H1 (cell line): Measurements from ENCODE around the gene MOB4. TPM values are rescaled to one million over a fixed set of nuclear protein-coding genes. Genes with fewer than 3 reads are reported as not detected.

Experiments used
- ATF2 ChIP-seq: IDR thresholded peaks from 2 replicates; pipeline ENCODE4 v1.6.1; 2012; ENCODE audit warnings: low read length, inconsistent platforms
- BACH1 ChIP-seq: IDR thresholded peaks from 2 replicates; pipeline ENCODE4 v1.6.1; 2012; ENCODE audit warnings: low read length, improper control_type of control experiment
- CHD2 ChIP-seq: IDR thresholded peaks from 2 replicates; pipeline ENCODE4 v1.6.1; 2012; ENCODE audit warnings: low read length, improper control_type of control experiment
- CREB1 ChIP-seq: IDR thresholded peaks from 2 replicates; pipeline ENCODE4 v1.6.1; 2012; ENCODE audit warnings: inconsistent platforms
- HDAC6 ChIP-seq: IDR thresholded peaks from one replicate; pipeline ENCODE4 v1.7.1; 2012; ENCODE audit warnings: low read depth, mild to moderate bottlenecking, inconsistent platforms, low read length, moderate library complexity
- POLR2A ChIP-seq, 2 experiments: IDR thresholded peaks; 1 replicate in 1 of 2; 2 replicates in 1 of 2; pipeline ENCODE4 v1.6.1; 2011; ENCODE audit warnings: low read depth in 2 of 2, low read length in 2 of 2, mild to moderate bottlenecking in 2 of 2; ENCODE audit errors: control extremely low read depth in 1 of 2
- SIN3A ChIP-seq, 2 experiments: IDR thresholded peaks in 1 of 2; conservative IDR thresholded peaks in 1 of 2; 2 replicates each; pipeline ENCODE4 v1.6.1; 2011 to 2012; ENCODE audit warnings: low read length in 2 of 2, improper control_type of control experiment in 1 of 2, low read depth in 1 of 2, mild to moderate bottlenecking in 1 of 2
- SIX5 ChIP-seq: IDR thresholded peaks from 2 replicates; pipeline ENCODE4 v1.6.1; 2011; ENCODE audit warnings: mild to moderate bottlenecking, low read depth, low read length
- SP1 ChIP-seq: IDR thresholded peaks from 2 replicates; pipeline ENCODE4 v1.6.1; 2011; ENCODE audit warnings: low read depth, low read length
- SP2 ChIP-seq: IDR thresholded peaks from 2 replicates; pipeline ENCODE4 v1.6.1; 2012; ENCODE audit warnings: mild to moderate bottlenecking, low read length, inconsistent platforms
- USF2 ChIP-seq: IDR thresholded peaks from 2 replicates; pipeline ENCODE4 v1.6.1; 2011; ENCODE audit warnings: low read length, improper control_type of control experiment
- YY1 ChIP-seq: IDR thresholded peaks from 2 replicates; pipeline ENCODE4 v1.6.1; 2011; ENCODE audit warnings: low read depth, mild to moderate bottlenecking, low read length
- polyA plus RNA-seq, 7 experiments: library from polyadenylated mRNA; depleted of rRNA in 3 of 7; stranded (reverse) in 5 of 7; unstranded in 2 of 7; fragments of >200 nt in 5 of 7; fragments of 200-250 nt in 2 of 7; gene quantifications; 1 replicate in 5 of 7; 2 replicates in 1 of 7; 4 replicates in 1 of 7; pipeline versions ENCODE4 v1.2.1 to v1.2.3, GENCODE V29; 2011 to 2013; ENCODE audit warnings: missing spikeins in 2 of 7, mixed read lengths in 2 of 7
- total RNA-seq: library from RNA; stranded (reverse); fragmentation: NEBNext Ultra II Directional; extraction: Animal tissue kit (Norgen Biotek cat#: 25700); gene quantifications from 2 replicates; pipeline ENCODE4 v1.2.1, GENCODE V29; 2021

Gene MOB4
- total and polyA plus RNA-seq, 2 of the 8 experiments (the other 6 are each of a cell fraction or from before 2014, with no cell fraction given): 51.5 to 54.2 TPM

- no peak; the same call in 1 of the 2 replicates for TF ChIP-seq CHD2
- TF ChIP-seq CREB1: peak; percentile 92
- peak; percentile 93 to 96 for TF ChIP-seq POLR2A (IDR thresholded peaks at IDR 0.05; ENCODE audit: control extremely low read depth in 1 of 2, low read depth in 2 of 2, low read length in 2 of 2)
- 0 out of 2 replicates have a peak, but pooled peaks have one; percentile 7 for TF ChIP-seq SIX5
- peak; percentile 66; the same call in 1 of the 2 replicates for TF ChIP-seq YY1
- no peak for TF ChIP-seq SP2
- TF ChIP-seq SIN3A (conservative IDR thresholded peaks at IDR 0.05 in 1 of 2, IDR thresholded peaks at IDR 0.05 in 1 of 2; ENCODE audit: low read depth in 1 of 2, low read length in 2 of 2): peak; percentile 71 to 78; a peak in 3 of 4 replicates
- no peak for TF ChIP-seq HDAC6
- TF ChIP-seq SP1: peak; percentile 84
- no peak; the same call in 1 of the 2 replicates for TF ChIP-seq USF2
- no peak; the same call in 1 of the 2 replicates for TF ChIP-seq ATF2
- TF ChIP-seq BACH1: peak; percentile 70
Observed at GRCh38 chr2:197499594-197500502, 16.0 kb upstream of the MOB4 start, which contains the start of the genes HSPD1 and HSPE1 (continued).
